ENCODE results near the gene DLGAP1.
A peak's percentile ranks its signal among the peaks of the same experiment; 100 is the strongest.

The DLGAP1 gene

GRCh38 chr18:3449512-3450011, 1005.5 kb downstream of the DLGAP1 start:
- peak in 12 of 42 donors; percentile 47 to 79 (median 66) for DNase-seq

GRCh38 chr18:3448838-3449511, 1006.1 kb downstream of the DLGAP1 start:
- intact Hi-C loops (cut with DNase I) = loop anchor here (5.0 kb wide), 1 partner anchor 218 kb away; no protein-coding TSS in a partner anchor
- DNase-seq = peak in 40 of 42 donors; percentile 60 to 88 (median 74)

More at GRCh38 chr18:3449512-3450011, 1005.5 kb downstream of the DLGAP1 start:
- intact Hi-C loops (cut with DNase I) = loop anchor here (5.0 to 10.0 kb wide), 4 partner anchors 75 to 218 kb away; no protein-coding TSS in a partner anchor

- intact Hi-C loops (cut with DNase I) = loop anchor here (5.0 kb wide), 1 partner anchor 219 kb away; no protein-coding TSS in a partner anchor
- DNase-seq = peak; percentile 78 to 97 (median 94)
Measured at GRCh38 chr18:3447895-3448837, 1006.9 kb downstream of the DLGAP1 start.

DNA sequence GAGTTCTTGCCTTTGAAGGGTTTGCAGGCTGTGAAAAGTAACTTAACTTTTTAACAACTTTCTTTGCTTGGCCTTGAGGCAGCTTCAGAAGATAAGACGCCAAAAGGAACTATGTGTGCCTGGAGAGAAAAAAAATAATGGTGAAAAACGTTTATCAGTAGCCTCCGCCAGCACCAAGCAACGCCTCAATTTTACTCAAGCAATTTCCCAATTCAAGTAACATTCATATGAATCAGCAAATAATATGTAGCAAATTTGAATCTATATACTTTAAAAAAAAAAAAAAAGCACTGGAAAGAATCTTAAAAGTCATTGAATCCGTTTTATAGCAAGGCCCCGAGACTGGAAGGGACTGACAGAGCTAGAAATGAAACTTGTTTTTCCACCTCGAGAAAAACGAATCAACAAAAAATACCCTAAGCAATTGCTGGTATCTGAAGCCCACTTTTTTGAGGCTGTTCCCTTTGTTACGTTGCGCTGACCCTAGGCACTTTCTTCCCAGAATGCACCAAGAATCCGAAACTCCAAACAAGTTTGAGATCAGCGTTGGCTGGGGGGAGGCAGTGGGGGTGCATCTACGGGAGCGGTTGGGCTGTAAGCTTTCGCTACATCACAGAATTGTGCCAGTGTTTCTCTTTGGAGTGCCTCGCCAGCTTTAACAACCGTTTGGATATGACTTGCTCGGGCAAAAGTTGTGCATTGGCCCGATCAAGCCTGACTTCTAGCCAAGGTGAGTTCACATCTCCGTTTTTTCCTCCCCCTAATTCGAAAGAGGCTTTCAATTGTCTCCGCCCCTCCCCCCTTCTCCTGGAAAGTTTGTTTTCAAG, 1007.8 kb downstream of the DLGAP1 start:
- intact Hi-C loops (cut with DNase I) = loop anchor here (5.0 kb wide), 1 partner anchor 220 kb away; no protein-coding TSS in a partner anchor
- peak in 34 of 42 donors; percentile 9 to 76 (median 38) for DNase-seq

All from head of caudate nucleus (tissue), 42 donors.